HCT116 (cell line): ENCODE data around the gene DNASE1L1.

ENCODE experiments used
- CEBPB ChIP-seq: IDR thresholded peaks from 2 replicates; pipeline ENCODE4 v1.6.1; 2012; ENCODE audit warnings: low read depth
- ELF1 ChIP-seq: IDR thresholded peaks from 2 replicates; pipeline ENCODE4 v1.6.1; 2012; ENCODE audit warnings: low read depth, borderline replicate concordance
- EZH2 ChIP-seq: fragments of 200-600 bp; sonication (generic); IDR thresholded peaks from 2 replicates; pipeline ENCODE4 v1.6.1; 2017; ENCODE audit warnings: antibody characterized with exemption, mixed run types
- POLR2A ChIP-seq: IDR thresholded peaks from 2 replicates; pipeline ENCODE4 v1.7.0; 2011; ENCODE audit warnings: borderline replicate concordance; ENCODE audit not compliant: insufficient read depth, insufficient read length; ENCODE audit errors: extremely low read depth
- YY1 ChIP-seq: IDR thresholded peaks from 2 replicates; pipeline ENCODE4 v1.6.1; 2011; ENCODE audit warnings: low read length, low read depth, moderate library complexity, mild to moderate bottlenecking; ENCODE audit not compliant: insufficient replicate concordance; ENCODE audit errors: extremely low read depth
- TF ChIP-seq, protein P1 (sequence below), 3 experiments: fragments of 200-600 bp in 1 of 3; sonication (generic) in 1 of 3; IDR thresholded peaks in 2 of 3; conservative IDR thresholded peaks in 1 of 3; 2 replicates each; pipeline ENCODE4 v1.5.1; 2012 to 2017; ENCODE audit warnings: low read depth in 2 of 3, low read length in 2 of 3, antibody characterized with exemption in 1 of 3, borderline replicate concordance in 1 of 3, control low read depth in 1 of 3, mild to moderate bottlenecking in 1 of 3, mixed read lengths in 1 of 3, mixed run types in 1 of 3, moderate library complexity in 1 of 3; ENCODE audit not compliant: insufficient read depth in 1 of 3
- TF ChIP-seq, protein P2 (sequence below): IDR thresholded peaks from 2 replicates; pipeline ENCODE4 v1.6.1; 2011; ENCODE audit warnings: mild to moderate bottlenecking, low read length, moderate library complexity; ENCODE audit not compliant: insufficient replicate concordance; ENCODE audit errors: extremely low read depth

DNA sequence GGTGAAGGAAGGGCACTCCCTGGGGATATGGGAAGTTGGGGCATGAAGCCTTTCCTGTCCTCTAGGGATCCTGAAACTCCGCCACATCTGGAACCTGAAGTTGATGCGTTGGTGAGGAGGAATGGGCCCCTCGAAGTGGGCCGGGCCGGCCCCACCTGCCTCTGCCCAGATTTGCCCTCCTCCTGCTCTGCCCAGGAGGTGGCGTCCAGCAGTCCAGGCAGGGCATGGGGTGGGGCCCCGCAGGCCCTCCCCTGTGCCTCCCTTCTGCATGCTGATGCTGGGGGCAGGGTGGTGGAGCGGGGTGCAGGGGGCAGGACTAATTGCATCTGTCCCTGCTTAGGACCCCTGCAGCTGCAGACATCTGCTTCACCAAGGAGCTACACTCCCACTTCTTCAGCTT is 4.1 kb upstream of the DNASE1L1 start:
- no peak for TF ChIP-seq CEBPB
- TF ChIP-seq, protein P1, sequence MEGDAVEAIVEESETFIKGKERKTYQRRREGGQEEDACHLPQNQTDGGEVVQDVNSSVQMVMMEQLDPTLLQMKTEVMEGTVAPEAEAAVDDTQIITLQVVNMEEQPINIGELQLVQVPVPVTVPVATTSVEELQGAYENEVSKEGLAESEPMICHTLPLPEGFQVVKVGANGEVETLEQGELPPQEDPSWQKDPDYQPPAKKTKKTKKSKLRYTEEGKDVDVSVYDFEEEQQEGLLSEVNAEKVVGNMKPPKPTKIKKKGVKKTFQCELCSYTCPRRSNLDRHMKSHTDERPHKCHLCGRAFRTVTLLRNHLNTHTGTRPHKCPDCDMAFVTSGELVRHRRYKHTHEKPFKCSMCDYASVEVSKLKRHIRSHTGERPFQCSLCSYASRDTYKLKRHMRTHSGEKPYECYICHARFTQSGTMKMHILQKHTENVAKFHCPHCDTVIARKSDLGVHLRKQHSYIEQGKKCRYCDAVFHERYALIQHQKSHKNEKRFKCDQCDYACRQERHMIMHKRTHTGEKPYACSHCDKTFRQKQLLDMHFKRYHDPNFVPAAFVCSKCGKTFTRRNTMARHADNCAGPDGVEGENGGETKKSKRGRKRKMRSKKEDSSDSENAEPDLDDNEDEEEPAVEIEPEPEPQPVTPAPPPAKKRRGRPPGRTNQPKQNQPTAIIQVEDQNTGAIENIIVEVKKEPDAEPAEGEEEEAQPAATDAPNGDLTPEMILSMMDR (IDR thresholded peaks at IDR 0.05 in 2 of 3, conservative IDR thresholded peaks at IDR 0.05 in 1 of 3; ENCODE audit: borderline replicate concordance in 1 of 3, insufficient read depth in 1 of 3, low read depth in 2 of 3, low read length in 2 of 3), result no peak
- no peak for TF ChIP-seq POLR2A
- TF ChIP-seq, protein P2, sequence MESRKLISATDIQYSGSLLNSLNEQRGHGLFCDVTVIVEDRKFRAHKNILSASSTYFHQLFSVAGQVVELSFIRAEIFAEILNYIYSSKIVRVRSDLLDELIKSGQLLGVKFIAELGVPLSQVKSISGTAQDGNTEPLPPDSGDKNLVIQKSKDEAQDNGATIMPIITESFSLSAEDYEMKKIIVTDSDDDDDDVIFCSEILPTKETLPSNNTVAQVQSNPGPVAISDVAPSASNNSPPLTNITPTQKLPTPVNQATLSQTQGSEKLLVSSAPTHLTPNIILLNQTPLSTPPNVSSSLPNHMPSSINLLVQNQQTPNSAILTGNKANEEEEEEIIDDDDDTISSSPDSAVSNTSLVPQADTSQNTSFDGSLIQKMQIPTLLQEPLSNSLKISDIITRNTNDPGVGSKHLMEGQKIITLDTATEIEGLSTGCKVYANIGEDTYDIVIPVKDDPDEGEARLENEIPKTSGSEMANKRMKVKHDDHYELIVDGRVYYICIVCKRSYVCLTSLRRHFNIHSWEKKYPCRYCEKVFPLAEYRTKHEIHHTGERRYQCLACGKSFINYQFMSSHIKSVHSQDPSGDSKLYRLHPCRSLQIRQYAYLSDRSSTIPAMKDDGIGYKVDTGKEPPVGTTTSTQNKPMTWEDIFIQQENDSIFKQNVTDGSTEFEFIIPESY, result no peak
- TF ChIP-seq YY1, result no peak
- no peak for TF ChIP-seq EZH2
- TF ChIP-seq ELF1, result no peak
